Activated effector memory CD4-positive, alpha-beta T cell treated with Interleukin-2 at 50 U/mL for 16 hours (primary cell): Measurements from ENCODE around the gene WDR7.

ENCODE experiments used
- DNase-seq: peaks from one replicate; pipeline ENCODE4 v3.0.0-alpha.2; 2020

Gene WDR7

GRCh38 chr18:56723706-56724105 is 72.5 kb downstream of the WDR7 start:
- no peak for DNase-seq

GRCh38 chr18:56726906-56727305 is 75.7 kb downstream of the WDR7 start:
- DNase-seq, result no peak

- DNase-seq, result no peak
These were observed 76.2 kb downstream of the WDR7 start for GRCh38 chr18:56727399-56727798.

- no peak for DNase-seq
These were observed 77.6 kb downstream of the WDR7 start for GRCh38 chr18:56728741-56729140.

- DNase-seq, result no peak
These were observed 87.0 kb downstream of the WDR7 start for GRCh38 chr18:56738184-56738583.

GRCh38 chr18:56739731-56740130 is 88.6 kb downstream of the WDR7 start:
- no peak for DNase-seq

- DNase-seq, result no peak
These were observed 89.5 kb downstream of the WDR7 start for GRCh38 chr18:56740645-56741044.

- no peak for DNase-seq
These were observed 90.5 kb downstream of the WDR7 start for GRCh38 chr18:56741685-56742084.

- DNase-seq, result no peak
These were observed 92.0 kb downstream of the WDR7 start for GRCh38 chr18:56743115-56743514.

GRCh38 chr18:56747032-56747658 is 96.0 kb downstream of the WDR7 start:
- DNase-seq, result no peak

- no peak for DNase-seq
These were observed 96.7 kb downstream of the WDR7 start for GRCh38 chr18:56747857-56748256.

- DNase-seq, result no peak
These were observed 97.6 kb downstream of the WDR7 start for GRCh38 chr18:56748698-56749268.

GRCh38 chr18:56756966-56757365 is 105.8 kb downstream of the WDR7 start:
- DNase-seq, result no peak

- DNase-seq, result no peak
These were observed 118.9 kb downstream of the WDR7 start for GRCh38 chr18:56770097-56770496.

- DNase-seq, result no peak
These were observed 119.7 kb downstream of the WDR7 start for GRCh38 chr18:56770873-56771272.

GRCh38 chr18:56775701-56776100 is 124.5 kb downstream of the WDR7 start:
- DNase-seq, result no peak

- no peak for DNase-seq
These were observed 136.2 kb downstream of the WDR7 start for GRCh38 chr18:56787390-56787789.

- DNase-seq, result no peak
These were observed 138.1 kb downstream of the WDR7 start for GRCh38 chr18:56789004-56789888.

- DNase-seq, result no peak
These were observed 138.7 kb downstream of the WDR7 start for GRCh38 chr18:56789889-56790180.

GRCh38 chr18:56795381-56795780 is 144.2 kb downstream of the WDR7 start:
- DNase-seq, result no peak

GRCh38 chr18:56799756-56800155 is 148.6 kb downstream of the WDR7 start:
- no peak for DNase-seq

- DNase-seq, result no peak
These were observed 151.9 kb downstream of the WDR7 start for GRCh38 chr18:56803051-56803450.

- no peak for DNase-seq
These were observed 153.2 kb downstream of the WDR7 start for GRCh38 chr18:56804395-56804794.

- no peak for DNase-seq
These were observed 156.7 kb downstream of the WDR7 start for GRCh38 chr18:56807901-56808300.
